Kidney epithelial cell (primary cell): ENCODE results near the gene EXT2. TPM values are rescaled to one million over a fixed set of nuclear protein-coding genes. Genes with fewer than 3 reads are reported as not detected.

Experiments
- DNase-seq: peaks from one replicate; pipeline ENCODE4 v3.0.0-alpha.2; 2010; ENCODE audit warnings: low read depth
- H3K27me3 ChIP-seq: 2 replicates; pipeline ENCODE4 v1.6.0; 2011; ENCODE audit warnings: low read length; ENCODE audit not compliant: control insufficient read depth, insufficient read depth
- H3K36me3 ChIP-seq: 2 replicates; pipeline ENCODE4 v1.5.1; 2011; ENCODE audit warnings: low read length; ENCODE audit not compliant: control insufficient read depth, insufficient read depth
- H3K4me3 ChIP-seq: 2 replicates; pipeline ENCODE4 v1.5.1; 2011; ENCODE audit warnings: low read depth, mild to moderate bottlenecking, control low read depth, low read length
- total RNA-seq: library from RNA; depleted of rRNA; stranded (reverse); fragments of >200 nt; gene quantifications from 2 replicates; pipeline ENCODE4 v1.2.3, GENCODE V29; 2015
- TF ChIP-seq, protein P1 (sequence below): IDR thresholded peaks from 2 replicates; pipeline ENCODE4 v1.5.1; 2011; ENCODE audit warnings: mild to moderate bottlenecking, moderate library complexity, low read length, control low read depth, inconsistent platforms; ENCODE audit not compliant: insufficient read depth, poor library complexity, severe bottlenecking

EXT2 gene
- total RNA-seq, 1 donor from 2014 or later: 83.5 TPM

DNA sequence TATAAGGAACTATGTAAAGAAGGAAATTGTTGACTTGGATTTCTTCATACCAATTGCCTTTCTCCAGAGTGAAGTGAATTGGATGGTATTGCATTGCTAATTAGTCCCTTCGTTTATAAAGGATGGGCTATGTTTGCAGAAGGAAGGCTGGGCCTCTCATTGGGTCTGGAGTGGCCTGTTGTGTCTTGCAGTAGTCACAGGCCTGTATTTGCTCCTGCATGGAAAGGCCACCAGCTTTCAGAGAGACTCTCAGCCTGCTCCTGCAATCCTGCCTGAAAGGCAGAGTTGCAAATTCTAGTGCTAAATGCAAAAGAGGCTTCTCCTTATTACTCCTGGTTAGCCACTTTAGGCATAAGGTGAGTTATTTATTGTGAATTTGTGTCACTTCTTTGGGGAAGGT lies 103.8 kb downstream of the EXT2 start:
- TF ChIP-seq, protein P1, sequence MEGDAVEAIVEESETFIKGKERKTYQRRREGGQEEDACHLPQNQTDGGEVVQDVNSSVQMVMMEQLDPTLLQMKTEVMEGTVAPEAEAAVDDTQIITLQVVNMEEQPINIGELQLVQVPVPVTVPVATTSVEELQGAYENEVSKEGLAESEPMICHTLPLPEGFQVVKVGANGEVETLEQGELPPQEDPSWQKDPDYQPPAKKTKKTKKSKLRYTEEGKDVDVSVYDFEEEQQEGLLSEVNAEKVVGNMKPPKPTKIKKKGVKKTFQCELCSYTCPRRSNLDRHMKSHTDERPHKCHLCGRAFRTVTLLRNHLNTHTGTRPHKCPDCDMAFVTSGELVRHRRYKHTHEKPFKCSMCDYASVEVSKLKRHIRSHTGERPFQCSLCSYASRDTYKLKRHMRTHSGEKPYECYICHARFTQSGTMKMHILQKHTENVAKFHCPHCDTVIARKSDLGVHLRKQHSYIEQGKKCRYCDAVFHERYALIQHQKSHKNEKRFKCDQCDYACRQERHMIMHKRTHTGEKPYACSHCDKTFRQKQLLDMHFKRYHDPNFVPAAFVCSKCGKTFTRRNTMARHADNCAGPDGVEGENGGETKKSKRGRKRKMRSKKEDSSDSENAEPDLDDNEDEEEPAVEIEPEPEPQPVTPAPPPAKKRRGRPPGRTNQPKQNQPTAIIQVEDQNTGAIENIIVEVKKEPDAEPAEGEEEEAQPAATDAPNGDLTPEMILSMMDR: no peak
- H3K27me3 ChIP-seq: no peaks in the 10 kb centered on the region
- no peaks in the 10 kb centered on the region for H3K36me3 ChIP-seq
- no peak for DNase-seq
- H3K4me3 ChIP-seq: no peak overlapping the region

DNA sequence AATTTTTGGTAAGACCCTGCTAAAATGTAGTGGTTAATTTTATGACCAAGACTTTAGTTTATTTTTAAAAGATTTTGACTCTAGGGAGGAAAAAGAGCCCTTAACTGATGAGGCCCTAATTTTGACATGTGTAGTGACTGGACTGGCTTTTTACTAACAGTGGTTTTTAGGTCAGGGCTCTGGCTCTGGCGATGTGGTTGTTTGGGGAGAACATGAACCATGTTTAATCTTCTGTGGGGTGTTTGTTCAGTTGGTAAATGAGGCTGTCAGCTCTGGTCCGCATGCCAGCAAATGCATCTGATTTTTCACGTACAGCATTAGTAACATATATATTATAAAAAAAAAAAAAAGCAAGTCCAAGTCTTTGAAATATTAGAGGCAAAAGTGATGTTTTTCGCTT lies 104.3 kb downstream of the EXT2 start:
- no peak overlapping the region for H3K4me3 ChIP-seq
- no peaks in the 10 kb centered on the region for H3K27me3 ChIP-seq
- TF ChIP-seq, protein P1: no peak
- DNase-seq: no peak
- no peaks in the 10 kb centered on the region for H3K36me3 ChIP-seq

DNA sequence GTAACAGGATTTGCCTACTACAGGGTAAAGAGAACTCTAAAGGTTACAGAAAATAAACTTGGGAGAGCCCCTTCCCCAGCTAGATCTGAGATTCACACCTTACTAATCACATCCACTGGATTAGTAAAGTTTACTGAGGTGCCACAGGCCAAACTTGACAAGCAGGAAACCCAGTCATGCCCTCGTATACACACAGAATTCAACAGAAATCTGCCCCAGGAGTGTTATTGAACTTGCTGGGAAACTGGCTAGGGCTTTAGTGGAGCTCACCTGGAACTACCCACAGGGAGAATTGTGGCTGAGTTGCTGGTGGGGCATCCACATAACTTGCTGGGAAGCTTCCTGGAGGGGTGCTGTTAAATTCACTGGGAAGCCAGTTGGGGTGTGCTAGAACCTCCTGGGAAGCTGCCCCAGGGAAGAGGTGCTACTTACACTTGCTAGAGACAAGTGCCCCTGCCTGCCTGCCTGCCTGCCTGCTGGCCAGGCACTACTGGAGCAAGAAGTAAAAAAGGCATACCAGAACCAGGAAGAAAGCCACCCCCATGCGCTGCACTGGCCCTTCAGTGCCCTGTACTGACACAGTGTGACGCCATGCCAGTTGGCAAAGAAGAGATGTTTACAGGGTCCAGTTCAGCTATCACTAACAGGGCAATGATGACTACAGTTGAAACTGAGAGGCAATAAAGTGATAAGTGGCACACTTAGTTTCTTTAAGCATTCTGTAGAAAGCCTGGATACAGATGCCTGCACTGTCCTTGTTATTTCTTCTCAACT lies 108.0 kb downstream of the EXT2 start:
- DNase-seq: no peak
- Histone ChIP-seq H3K27me3 (no peaks in the 10 kb centered on the region), H3K36me3 (no peaks in the 10 kb centered on the region), H3K4me3 (no peak overlapping the region)
- TF ChIP-seq, protein P1: no peak

DNA sequence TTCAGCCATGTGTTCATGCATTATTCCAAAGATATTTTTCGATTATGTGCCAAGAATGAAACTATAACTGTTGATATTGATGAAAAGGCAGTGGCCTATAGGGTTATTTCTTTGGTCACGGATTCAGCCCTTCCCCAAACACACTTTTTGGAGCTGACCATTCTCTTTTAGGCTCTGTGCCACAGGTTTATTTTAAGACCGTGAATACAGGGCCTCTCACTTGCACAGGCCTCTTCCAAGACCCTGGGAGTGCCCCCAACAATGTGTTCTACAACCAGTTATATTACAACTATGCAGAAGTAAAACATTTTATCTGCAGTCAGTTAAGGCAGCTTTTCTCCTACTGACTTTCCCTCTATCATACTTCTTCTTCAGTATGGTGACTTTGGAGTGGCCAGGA lies 109.9 kb downstream of the EXT2 start:
- no peak for DNase-seq
- TF ChIP-seq, protein P1: no peak

DNA sequence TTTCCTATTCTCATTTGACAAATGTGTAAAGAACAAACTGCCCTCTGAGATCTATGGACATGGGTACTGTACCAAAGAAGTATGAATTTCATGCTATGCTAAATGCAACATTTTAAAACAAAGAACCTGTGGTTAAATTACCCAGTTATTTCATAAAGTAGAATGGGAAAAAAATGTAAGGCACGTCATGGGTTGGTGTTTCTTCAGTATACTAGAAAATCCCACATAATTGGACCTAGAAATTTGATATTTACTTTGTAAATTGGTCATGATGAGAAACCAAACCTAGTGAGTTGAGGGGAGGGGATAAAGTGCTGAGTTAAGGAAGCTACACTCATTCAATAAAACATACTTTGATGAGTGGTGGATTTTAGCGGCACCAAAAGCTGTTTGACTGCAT lies 110.4 kb downstream of the EXT2 start:
- H3K27me3 ChIP-seq: no peaks in the 10 kb centered on the region
- TF ChIP-seq, protein P1: no peak
- H3K4me3 ChIP-seq: no peak overlapping the region
- H3K36me3 ChIP-seq: no peaks in the 10 kb centered on the region
- DNase-seq: no peak

More for the DNA sequence above, 109.9 kb downstream of the EXT2 start:
- H3K36me3 ChIP-seq: no peaks in the 10 kb centered on the region
- no peak overlapping the region for H3K4me3 ChIP-seq
- H3K27me3 ChIP-seq: no peaks in the 10 kb centered on the region

DNA sequence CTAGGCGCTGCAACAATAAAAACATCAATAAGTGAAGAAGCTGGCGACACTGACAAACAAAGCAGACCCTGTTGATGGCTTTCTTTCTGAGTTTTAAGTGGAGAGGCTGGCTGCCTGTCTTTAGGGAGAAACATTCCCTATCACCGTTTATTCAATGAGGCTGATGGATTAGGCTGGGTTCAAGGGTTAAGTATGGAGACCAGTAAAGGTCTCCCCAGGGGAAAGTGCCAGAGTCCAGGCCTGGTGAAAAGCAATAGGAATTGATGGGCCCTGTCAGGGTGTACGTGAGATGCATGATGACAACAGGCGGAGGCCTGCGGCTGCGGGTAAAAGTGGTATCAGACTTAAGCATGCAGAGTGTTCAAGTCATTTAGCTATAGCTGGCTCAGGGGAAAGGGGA lies 111.8 kb downstream of the EXT2 start:
- DNase-seq: no peak
- TF ChIP-seq, protein P1: no peak
- no peak overlapping the region for H3K4me3 ChIP-seq
- H3K36me3 ChIP-seq: no peaks in the 10 kb centered on the region
- no peaks in the 10 kb centered on the region for H3K27me3 ChIP-seq
